Measurements from ENCODE around the gene TFDP2.

DNA sequence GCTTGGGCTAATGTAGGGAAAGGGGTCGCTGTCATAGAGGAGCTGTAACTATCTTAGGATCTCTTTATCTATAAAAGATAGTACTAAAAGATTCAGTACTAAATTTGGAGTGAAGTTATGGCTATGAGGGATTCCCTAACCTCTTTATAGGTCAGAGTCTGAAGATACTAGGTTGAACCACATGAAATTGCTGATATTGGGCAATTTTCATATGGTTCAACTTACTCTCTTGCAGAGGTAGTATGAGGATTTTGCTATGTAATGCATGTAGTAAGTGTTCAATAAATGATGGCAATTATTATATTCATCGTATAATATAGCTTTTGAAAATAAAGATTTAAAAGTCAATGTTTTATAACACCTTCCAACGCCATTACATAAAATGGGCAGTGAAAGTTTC is 1.9 kb upstream of the TFDP2 start:
- TF ChIP-seq SP1 (IDR thresholded peaks at IDR 0.05; ENCODE audit: low read depth) (no peak), TCF7L2 (IDR thresholded peaks at IDR 0.05; ENCODE audit: borderline replicate concordance, extremely low read depth, insufficient read depth, insufficient read length) (no peak), POLR2A (IDR thresholded peaks at IDR 0.05; ENCODE audit: borderline replicate concordance, extremely low read depth, insufficient read depth, insufficient read length) (no peak), ZNF274 (IDR thresholded peaks at IDR 0.05; ENCODE audit: low read depth, low read length) (no peak), SIN3A (IDR thresholded peaks at IDR 0.05; ENCODE audit: low read depth) (no peak)
- TF ChIP-seq, protein P1, sequence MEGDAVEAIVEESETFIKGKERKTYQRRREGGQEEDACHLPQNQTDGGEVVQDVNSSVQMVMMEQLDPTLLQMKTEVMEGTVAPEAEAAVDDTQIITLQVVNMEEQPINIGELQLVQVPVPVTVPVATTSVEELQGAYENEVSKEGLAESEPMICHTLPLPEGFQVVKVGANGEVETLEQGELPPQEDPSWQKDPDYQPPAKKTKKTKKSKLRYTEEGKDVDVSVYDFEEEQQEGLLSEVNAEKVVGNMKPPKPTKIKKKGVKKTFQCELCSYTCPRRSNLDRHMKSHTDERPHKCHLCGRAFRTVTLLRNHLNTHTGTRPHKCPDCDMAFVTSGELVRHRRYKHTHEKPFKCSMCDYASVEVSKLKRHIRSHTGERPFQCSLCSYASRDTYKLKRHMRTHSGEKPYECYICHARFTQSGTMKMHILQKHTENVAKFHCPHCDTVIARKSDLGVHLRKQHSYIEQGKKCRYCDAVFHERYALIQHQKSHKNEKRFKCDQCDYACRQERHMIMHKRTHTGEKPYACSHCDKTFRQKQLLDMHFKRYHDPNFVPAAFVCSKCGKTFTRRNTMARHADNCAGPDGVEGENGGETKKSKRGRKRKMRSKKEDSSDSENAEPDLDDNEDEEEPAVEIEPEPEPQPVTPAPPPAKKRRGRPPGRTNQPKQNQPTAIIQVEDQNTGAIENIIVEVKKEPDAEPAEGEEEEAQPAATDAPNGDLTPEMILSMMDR (IDR thresholded peaks at IDR 0.05 in 2 of 3, conservative IDR thresholded peaks at IDR 0.05 in 1 of 3; ENCODE audit: borderline replicate concordance in 1 of 3, insufficient read depth in 1 of 3, low read depth in 2 of 3, low read length in 2 of 3) = no peak

Measured in HCT116 (cell line).